AG04450 (cell line): ENCODE results near the gene CAP2. TPM values are rescaled to one million over a fixed set of nuclear protein-coding genes. Genes with fewer than 3 reads are reported as not detected.

Source experiments
- CTCF ChIA-PET: fragments of 300-600, 350-600 bp; formaldehyde crosslinking; extraction: SDS; loops from one replicate; lab custom pipeline; 2022; ENCODE audit warnings: antibody characterized with exemption, inconsistent platforms; lab: Charles Lee
- POLR2A ChIA-PET: fragments of 350-600 bp; formaldehyde crosslinking; extraction: SDS; loops from one replicate; lab custom pipeline; 2021; ENCODE audit warnings: antibody characterized with exemption, inconsistent platforms; lab: Yijun Ruan, JAX
- DNase-seq: peaks from one replicate; pipeline ENCODE4 v3.0.0-alpha.2; 2011; ENCODE audit warnings: low read depth, low spot score
- H3K27ac ChIP-seq: one replicate; pipeline ENCODE4 v1.5.1; 2012; ENCODE audit warnings: low read depth, low read length, control low read depth
- H3K27me3 ChIP-seq: one replicate; pipeline ENCODE4 v1.6.0; 2012; ENCODE audit warnings: low read length; ENCODE audit not compliant: control insufficient read depth, insufficient read depth
- H3K4me3 ChIP-seq: 2 replicates; pipeline ENCODE4 v1.5.1; 2011; ENCODE audit warnings: mild to moderate bottlenecking, low read depth, low read length, control low read depth
- H3K9me3 ChIP-seq: 2 replicates; pipeline ENCODE4 v1.5.1; 2012; ENCODE audit warnings: low read length; ENCODE audit not compliant: control insufficient read depth, insufficient read depth
- CTCF ChIP-seq: IDR thresholded peaks from 2 replicates; pipeline ENCODE4 v1.5.1; 2011; ENCODE audit warnings: low read depth, low read length, control low read depth, inconsistent platforms
- polyA plus RNA-seq: library from polyadenylated mRNA; depleted of rRNA; stranded (reverse); fragments of >200 nt; gene quantifications from 2 replicates; pipeline ENCODE4 v1.2.3, GENCODE V29; 2011

The CAP2 gene
- polyA plus RNA-seq, 1 experiment: 74.4 TPM

GRCh38 chr6:17457956-17458355, 64.6 kb downstream of the CAP2 start:
- Histone ChIP-seq H3K27me3 (no peaks in the 10 kb centered on the region), H3K4me3 (no peak overlapping the region), H3K27ac (no peak overlapping the region), H3K9me3 (no peaks in the 10 kb centered on the region)
- ChIA-PET POLR2A (no interaction called here), CTCF (interaction anchor here (0.6 kb wide), 1 partner anchor 142 kb away, joined by 8 read pairs; no protein-coding TSS in a partner anchor)
- DNase-seq: no peak
- TF ChIP-seq CTCF: no peak

- CTCF ChIA-PET: no interaction called here
- POLR2A ChIA-PET: no interaction called here
- Histone ChIP-seq H3K4me3 (no peak overlapping the region), H3K27me3 (no peaks in the 10 kb centered on the region), H3K27ac (no peak overlapping the region), H3K9me3 (no peaks in the 10 kb centered on the region)
- no peak for DNase-seq
- TF ChIP-seq CTCF: no peak
Measured at GRCh38 chr6:17458966-17459365, 65.6 kb downstream of the CAP2 start.

- no peak overlapping the region for H3K27ac ChIP-seq
- ChIA-PET CTCF (no interaction called here), POLR2A (no interaction called here)
- H3K4me3 ChIP-seq: no peak overlapping the region
- TF ChIP-seq CTCF: no peak
- DNase-seq: no peak
- peaks cover 4% of the 10 kb centered on the region; the same call in 1 of the 2 replicates for H3K9me3 ChIP-seq
- H3K27me3 ChIP-seq: no peaks in the 10 kb centered on the region
Measured at GRCh38 chr6:17460862-17461261, 67.5 kb downstream of the CAP2 start.

- no peak overlapping the region for H3K4me3 ChIP-seq
- H3K9me3 ChIP-seq: peaks cover 11% of the 10 kb centered on the region; the same call in 1 of the 2 replicates
- DNase-seq: no peak
- TF ChIP-seq CTCF: no peak
- no peaks in the 10 kb centered on the region for H3K27me3 ChIP-seq
- CTCF ChIA-PET: no interaction called here
- POLR2A ChIA-PET: interaction anchor here (0.5 to 1.3 kb wide), 2 partner anchors 11 to 67 kb away, joined by 4 to 7 read pairs; no protein-coding TSS in a partner anchor
- no peak overlapping the region for H3K27ac ChIP-seq
Measured at GRCh38 chr6:17466147-17466546, 72.8 kb downstream of the CAP2 start.

GRCh38 chr6:17466707-17467106, 73.3 kb downstream of the CAP2 start:
- DNase-seq: no peak
- no peaks in the 10 kb centered on the region for H3K27me3 ChIP-seq
- ChIA-PET POLR2A (interaction anchor here (0.5 to 1.3 kb wide), 2 partner anchors 12 to 66 kb away, joined by 4 to 7 read pairs; no protein-coding TSS in a partner anchor), CTCF (no interaction called here)
- peaks cover 11% of the 10 kb centered on the region; the same call in 1 of the 2 replicates for H3K9me3 ChIP-seq
- H3K4me3 ChIP-seq: no peak overlapping the region
- no peak for TF ChIP-seq CTCF
- no peak overlapping the region for H3K27ac ChIP-seq
